Measurements from ENCODE around the gene OR9I1. TPM values are rescaled to one million over a fixed set of nuclear protein-coding genes. Genes with fewer than 3 reads are reported as not detected.

OR9I1 gene
- total RNA-seq, 4 donors from 2014 or later, result not detected

DNA sequence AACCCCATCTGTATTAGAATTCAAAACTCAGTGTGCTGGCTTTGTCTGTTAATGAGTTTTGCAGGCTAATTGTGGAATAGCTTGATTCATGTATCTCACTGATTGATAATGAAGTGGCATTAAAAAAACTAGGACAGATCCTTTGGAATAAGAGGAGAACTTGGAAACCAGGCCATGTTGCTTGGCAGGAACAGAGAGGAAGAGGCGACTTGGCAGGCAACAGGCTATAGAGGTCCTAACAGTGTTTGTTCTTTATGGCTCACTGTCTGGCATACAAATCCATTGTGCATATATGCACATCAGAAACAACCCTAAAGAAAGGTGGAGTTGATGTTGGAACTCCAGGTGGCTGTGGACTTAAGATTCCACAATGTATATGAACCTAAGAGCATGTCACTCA, 17.4 kb upstream of the OR9I1 start:
- Histone ChIP-seq H3K4me3 (no peak overlapping the region), H3K9me3 (no peaks in the 10 kb centered on the region), H3K36me3 (no peaks in the 10 kb centered on the region), H3K4me1 (no peaks in the 10 kb centered on the region), H3K27ac (no peak overlapping the region), H3K27me3 (no peaks in the 10 kb centered on the region)
- WGBS, 2 donors, result 80 to 85% methylated on average over 1 of the region's 1 CpG
- TF ChIP-seq POLR2A (IDR thresholded peaks at IDR 0.05) (no peak), EP300 (IDR thresholded peaks at IDR 0.05) (no peak)
- TF ChIP-seq, protein P1, sequence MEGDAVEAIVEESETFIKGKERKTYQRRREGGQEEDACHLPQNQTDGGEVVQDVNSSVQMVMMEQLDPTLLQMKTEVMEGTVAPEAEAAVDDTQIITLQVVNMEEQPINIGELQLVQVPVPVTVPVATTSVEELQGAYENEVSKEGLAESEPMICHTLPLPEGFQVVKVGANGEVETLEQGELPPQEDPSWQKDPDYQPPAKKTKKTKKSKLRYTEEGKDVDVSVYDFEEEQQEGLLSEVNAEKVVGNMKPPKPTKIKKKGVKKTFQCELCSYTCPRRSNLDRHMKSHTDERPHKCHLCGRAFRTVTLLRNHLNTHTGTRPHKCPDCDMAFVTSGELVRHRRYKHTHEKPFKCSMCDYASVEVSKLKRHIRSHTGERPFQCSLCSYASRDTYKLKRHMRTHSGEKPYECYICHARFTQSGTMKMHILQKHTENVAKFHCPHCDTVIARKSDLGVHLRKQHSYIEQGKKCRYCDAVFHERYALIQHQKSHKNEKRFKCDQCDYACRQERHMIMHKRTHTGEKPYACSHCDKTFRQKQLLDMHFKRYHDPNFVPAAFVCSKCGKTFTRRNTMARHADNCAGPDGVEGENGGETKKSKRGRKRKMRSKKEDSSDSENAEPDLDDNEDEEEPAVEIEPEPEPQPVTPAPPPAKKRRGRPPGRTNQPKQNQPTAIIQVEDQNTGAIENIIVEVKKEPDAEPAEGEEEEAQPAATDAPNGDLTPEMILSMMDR (IDR thresholded peaks at IDR 0.05), result no peak
- no peak for DNase-seq (ENCODE audit: low spot score in 2 of 2)

- DNase-seq (ENCODE audit: low spot score in 2 of 2), result no peak
- Histone ChIP-seq H3K4me3 (no peak overlapping the region), H3K4me1 (no peaks in the 10 kb centered on the region), H3K36me3 (no peaks in the 10 kb centered on the region), H3K9me3 (no peaks in the 10 kb centered on the region), H3K27ac (no peak overlapping the region), H3K27me3 (no peaks in the 10 kb centered on the region)
- TF ChIP-seq EP300 (IDR thresholded peaks at IDR 0.05) (no peak), POLR2A (IDR thresholded peaks at IDR 0.05) (no peak)
- TF ChIP-seq, protein P1 (IDR thresholded peaks at IDR 0.05), result no peak
- WGBS, 2 donors, result 85 to 86% methylated on average over 1 of the region's 1 CpG
Observed at GRCh38 chr11:58135171-58135570, 9.8 kb upstream of the OR9I1 start.

DNA sequence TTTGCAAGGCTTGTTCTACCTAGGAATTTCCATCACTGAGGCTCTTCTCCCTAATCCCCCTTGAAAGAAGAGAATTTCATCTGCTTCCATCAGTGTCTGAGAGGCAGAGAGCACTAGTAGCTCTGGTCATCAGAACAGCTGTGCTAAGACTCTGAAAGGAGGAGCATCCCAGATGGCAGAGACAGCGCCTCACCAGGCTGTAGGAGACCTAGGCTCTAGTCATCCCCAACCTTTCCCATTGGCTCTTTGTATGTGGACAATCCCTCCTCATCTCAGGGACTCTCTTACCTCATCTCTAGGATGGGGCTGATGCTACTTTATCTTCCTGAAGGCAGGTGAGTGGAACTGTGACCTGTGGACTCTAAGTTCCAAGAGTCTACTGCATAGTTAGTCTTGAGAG, 8.8 kb upstream of the OR9I1 start:
- no peak overlapping the region for H3K4me3 ChIP-seq
- H3K27me3 ChIP-seq, result no peaks in the 10 kb centered on the region
- no peaks in the 10 kb centered on the region for H3K9me3 ChIP-seq
- TF ChIP-seq EP300 (IDR thresholded peaks at IDR 0.05) (no peak), POLR2A (IDR thresholded peaks at IDR 0.05) (no peak)
- TF ChIP-seq, protein P1 (IDR thresholded peaks at IDR 0.05), result no peak
- no peak for DNase-seq (ENCODE audit: low spot score in 2 of 2)
- 71 to 93% methylated on average over 1 of the region's 1 CpG for WGBS, 2 donors
- no peaks in the 10 kb centered on the region for H3K36me3 ChIP-seq
- H3K27ac ChIP-seq, result no peak overlapping the region
- no peaks in the 10 kb centered on the region for H3K4me1 ChIP-seq

- Histone ChIP-seq H3K9me3 (no peaks in the 10 kb centered on the region), H3K4me1 (no peaks in the 10 kb centered on the region), H3K4me3 (no peak overlapping the region), H3K36me3 (no peaks in the 10 kb centered on the region), H3K27me3 (no peaks in the 10 kb centered on the region), H3K27ac (no peak overlapping the region)
- no peak for DNase-seq (ENCODE audit: low spot score in 2 of 2)
- no peak for TF ChIP-seq EP300 (IDR thresholded peaks at IDR 0.05)
- TF ChIP-seq, protein P1 (IDR thresholded peaks at IDR 0.05), result no peak
- TF ChIP-seq POLR2A (IDR thresholded peaks at IDR 0.05), result no peak
- WGBS, 2 donors, result 71 to 73% methylated on average over 7 of the region's 7 CpGs
Observed at GRCh38 chr11:58133309-58134076, 8.2 kb upstream of the OR9I1 start.

- Histone ChIP-seq H3K27ac (no peak overlapping the region), H3K9me3 (no peaks in the 10 kb centered on the region), H3K4me3 (no peak overlapping the region), H3K36me3 (no peaks in the 10 kb centered on the region), H3K27me3 (no peaks in the 10 kb centered on the region), H3K4me1 (no peaks in the 10 kb centered on the region)
- DNase-seq (ENCODE audit: low spot score in 2 of 2), result no peak
- no peak for TF ChIP-seq EP300 (IDR thresholded peaks at IDR 0.05)
- TF ChIP-seq, protein P1 (IDR thresholded peaks at IDR 0.05), result no peak
- no peak for TF ChIP-seq POLR2A (IDR thresholded peaks at IDR 0.05)
Observed at GRCh38 chr11:58127350-58127749, 2.0 kb upstream of the OR9I1 start.
